GM23338 (cell line): Measurements from ENCODE around the gene USP38. TPM values are rescaled to one million over a fixed set of nuclear protein-coding genes. Genes with fewer than 3 reads are reported as not detected.

ENCODE experiments used
- ATAC-seq: fragments of 200-7000 bp; cut with Tn5 transposase; 3 replicates; pipeline ENCODE4 v1.9.1; 2020
- DNase-seq: peaks from one replicate; pipeline ENCODE4 v3.0.0-alpha.2; 2015; ENCODE audit warnings: low spot score
- H2AFZ ChIP-seq: fragments of 200-600 bp; sonication (generic); 2 replicates; pipeline ENCODE4 v1.8.0; 2016; ENCODE audit warnings: antibody characterized with exemption, mild to moderate bottlenecking, moderate library complexity
- H3F3A ChIP-seq: fragments of 200-600 bp; sonication (generic); replicated peaks from 2 replicates; pipeline ENCODE4 v1.8.0; 2017; ENCODE audit warnings: antibody characterized with exemption, mixed run types, low read depth
- H3K27ac ChIP-seq: fragments of 200-600 bp; sonication (generic); 2 replicates; pipeline ENCODE4 v1.6.1; 2016; ENCODE audit warnings: low read depth
- H3K27me3 ChIP-seq: fragments of 200-600 bp; sonication (generic); 2 replicates; pipeline ENCODE4 v1.8.0; 2016; ENCODE audit warnings: mild to moderate bottlenecking, mixed run types, moderate library complexity; ENCODE audit not compliant: insufficient read depth
- H3K36me3 ChIP-seq: fragments of 200-600 bp; sonication (generic); 2 replicates; pipeline ENCODE4 v1.8.0; 2016; ENCODE audit warnings: mild to moderate bottlenecking; ENCODE audit not compliant: insufficient read depth
- H3K4me1 ChIP-seq: fragments of 200-600 bp; sonication (generic); 2 replicates; pipeline ENCODE4 v1.8.0; 2016; ENCODE audit warnings: mild to moderate bottlenecking, moderate library complexity; ENCODE audit not compliant: insufficient read depth
- H3K4me2 ChIP-seq: fragments of 200-600 bp; sonication (generic); 2 replicates; pipeline ENCODE4 v1.7.1; 2017; ENCODE audit warnings: mixed run types
- H3K4me3 ChIP-seq: fragments of 200-600 bp; sonication (generic); 2 replicates; pipeline ENCODE4 v1.6.1; 2016; ENCODE audit warnings: mixed run types
- H3K79me2 ChIP-seq: fragments of 200-600 bp; sonication (generic); replicated peaks from 2 replicates; pipeline ENCODE4 v1.8.0; 2017; ENCODE audit warnings: mild to moderate bottlenecking; ENCODE audit not compliant: insufficient read depth
- H3K9me2 ChIP-seq: fragments of 200-600 bp; sonication (generic); 2 replicates; pipeline ENCODE4 v1.8.0; 2017; ENCODE audit not compliant: insufficient read depth
- H4K20me1 ChIP-seq: fragments of 200-600 bp; sonication (generic); replicated peaks from 2 replicates; pipeline ENCODE4 v1.8.0; 2017; ENCODE audit warnings: mild to moderate bottlenecking; ENCODE audit not compliant: insufficient read depth
- H3K27ac Mint-ChIP-seq: 2 replicates; pipeline ENCODE4 v1.8.0; 2020; ENCODE audit warnings: inconsistent platforms, mild to moderate bottlenecking, moderate library complexity, mixed read lengths
- H3K27me3 Mint-ChIP-seq: 3 replicates; pipeline ENCODE4 v1.8.0; 2022; ENCODE audit warnings: low read depth, mild to moderate bottlenecking, moderate library complexity, mixed read lengths, inconsistent platforms; ENCODE audit not compliant: insufficient read depth, poor library complexity
- H3K36me3 Mint-ChIP-seq: 3 replicates; pipeline ENCODE4 v1.8.0; 2021; ENCODE audit warnings: low read depth, mild to moderate bottlenecking, inconsistent platforms, moderate library complexity, mixed read lengths
- H3K4me1 Mint-ChIP-seq: 3 replicates; pipeline ENCODE4 v1.8.0; 2020; ENCODE audit warnings: mild to moderate bottlenecking, inconsistent platforms, mixed read lengths
- H3K4me3 Mint-ChIP-seq: 3 replicates; pipeline ENCODE4 v1.8.0; 2021; ENCODE audit warnings: moderate library complexity, mild to moderate bottlenecking, inconsistent platforms, mixed read lengths
- H3K9me3 Mint-ChIP-seq: 3 replicates; pipeline ENCODE4 v1.8.0; 2020; ENCODE audit warnings: moderate library complexity, mild to moderate bottlenecking, inconsistent platforms, mixed read lengths
- CREB1 ChIP-seq: fragments of 250-450 bp; sonication (Bioruptor Pico); IDR thresholded peaks from 2 replicates; pipeline ENCODE4 v1.5.0; 2020; ENCODE audit warnings: low read depth, mild to moderate bottlenecking, moderate library complexity
- CTCF ChIP-seq, 2 experiments: fragments of 200-600 bp in 1 of 2; sonication (generic) in 1 of 2; conservative IDR thresholded peaks; 2 replicates each; pipeline versions ENCODE4 v1.5.1 to v1.6.1; 2016 to 2017; ENCODE audit warnings: antibody characterized with exemption in 2 of 2, low read depth in 2 of 2, mild to moderate bottlenecking in 2 of 2, moderate library complexity in 1 of 2
- EZH2 ChIP-seq: fragments of 200-600 bp; sonication (generic); IDR thresholded peaks from one replicate; pipeline ENCODE4 v1.8.0; 2017; ENCODE audit warnings: antibody characterized with exemption, mild to moderate bottlenecking, low read depth; ENCODE audit not compliant: unreplicated experiment
- EZH2phosphoT487 ChIP-seq: fragments of 200-600 bp; sonication (generic); IDR thresholded peaks from one replicate; pipeline ENCODE4 v1.8.1; 2018; ENCODE audit warnings: antibody characterized with exemption; ENCODE audit not compliant: unreplicated experiment
- JUNB ChIP-seq: IDR thresholded peaks from one replicate; pipeline ENCODE4 v1.6.1; 2016; ENCODE audit warnings: antibody characterized with exemption; ENCODE audit not compliant: unreplicated experiment
- NANOG ChIP-seq: IDR thresholded peaks from 2 replicates; pipeline ENCODE4 v1.6.1; 2016; ENCODE audit warnings: antibody characterized with exemption, borderline replicate concordance
- POLR2AphosphoS5 ChIP-seq: IDR thresholded peaks from 2 replicates; pipeline ENCODE4 v1.6.1; 2016; ENCODE audit warnings: antibody characterized with exemption, low read depth
- STAT1 ChIP-seq: IDR thresholded peaks from one replicate; pipeline ENCODE4 v1.6.1; 2016; ENCODE audit warnings: antibody characterized with exemption; ENCODE audit not compliant: unreplicated experiment
- ZNF114 ChIP-seq: fragments of 250-450 bp; sonication (Bioruptor Pico); IDR thresholded peaks from 2 replicates; pipeline ENCODE4 v1.5.0; 2020; ENCODE audit warnings: mild to moderate bottlenecking, moderate library complexity
- ZNF331 ChIP-seq: fragments of 250-450 bp; sonication (Bioruptor Pico); IDR thresholded peaks from 2 replicates; pipeline ENCODE4 v1.5.0; 2020; ENCODE audit warnings: low read depth, mild to moderate bottlenecking, moderate library complexity
- ZNF462 ChIP-seq: fragments of 250-450 bp; sonication (Bioruptor Pico); IDR thresholded peaks from 2 replicates; pipeline ENCODE4 v1.5.0; 2020; ENCODE audit warnings: mild to moderate bottlenecking, moderate library complexity
- polyA plus RNA-seq: library from polyadenylated mRNA; unstranded; fragments of >200 nt; fragmentation: Nextera tagmentation; extraction: Ambion mirVana; gene quantifications from 2 replicates; pipeline ENCODE4 v1.2.1, GENCODE V29; 2016
- total RNA-seq: library from RNA; depleted of rRNA; stranded (reverse); fragments of >200 nt; shearing (Covaris generic); gene quantifications from 2 replicates; pipeline ENCODE4 v1.2.3, GENCODE V29; 2014
- TF ChIP-seq, protein P1 (sequence below): IDR thresholded peaks from 2 replicates; pipeline ENCODE4 v1.6.1; 2016; ENCODE audit warnings: antibody characterized with exemption
- TF ChIP-seq, protein P2 (sequence below): IDR thresholded peaks from one replicate; pipeline ENCODE4 v1.6.1; 2018; ENCODE audit warnings: antibody characterized with exemption; ENCODE audit not compliant: unreplicated experiment

The USP38 gene
- total and polyA plus RNA-seq, 2 experiments from 2014 or later: 3.7 to 16.5 TPM

GRCh38 chr4:143270256-143270838 lies 85.6 kb downstream of the USP38 start:
- H3K9me3 Mint-ChIP-seq: peaks cover 40% of the 10 kb centered on the region

More at GRCh38 chr4:143270256-143270838, 85.6 kb downstream of the USP38 start:
- Mint-ChIP-seq H3K27me3 (peaks cover 2% of the 10 kb centered on the region), H3K36me3 (peaks cover 34% of the 10 kb centered on the region), H3K27ac (no peak overlapping the region), H3K4me3 (no peak overlapping the region), H3K4me1 (no peaks in the 10 kb centered on the region)
- ATAC-seq (no peak), DNase-seq (no peak)
- Histone ChIP-seq H3K27ac (no peak overlapping the region), H3K36me3 (0 out of 2 replicates have a peak, but pooled peaks cover 7% of the 10 kb centered on the region), H3K4me2 (no peak overlapping the region), H3K79me2 (no peaks in the 10 kb centered on the region), H3K9me2 (no peaks in the 10 kb centered on the region), H3K4me3 (no peak overlapping the region), H3K4me1 (no peaks in the 10 kb centered on the region), H3K27me3 (no peaks in the 10 kb centered on the region), H2AFZ (no peak overlapping the region), H3F3A (no peaks in the 10 kb centered on the region), H4K20me1 (no peaks in the 10 kb centered on the region)
- TF ChIP-seq, protein P1, sequence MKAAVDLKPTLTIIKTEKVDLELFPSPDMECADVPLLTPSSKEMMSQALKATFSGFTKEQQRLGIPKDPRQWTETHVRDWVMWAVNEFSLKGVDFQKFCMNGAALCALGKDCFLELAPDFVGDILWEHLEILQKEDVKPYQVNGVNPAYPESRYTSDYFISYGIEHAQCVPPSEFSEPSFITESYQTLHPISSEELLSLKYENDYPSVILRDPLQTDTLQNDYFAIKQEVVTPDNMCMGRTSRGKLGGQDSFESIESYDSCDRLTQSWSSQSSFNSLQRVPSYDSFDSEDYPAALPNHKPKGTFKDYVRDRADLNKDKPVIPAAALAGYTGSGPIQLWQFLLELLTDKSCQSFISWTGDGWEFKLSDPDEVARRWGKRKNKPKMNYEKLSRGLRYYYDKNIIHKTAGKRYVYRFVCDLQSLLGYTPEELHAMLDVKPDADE: no peak
- TF ChIP-seq STAT1 (no peak), CTCF (conservative IDR thresholded peaks at IDR 0.05; ENCODE audit: low read depth in 2 of 2) (no peak), CREB1 (no peak), JUNB (no peak), NANOG (no peak), EZH2phosphoT487 (no peak), ZNF462 (CRISPR knock-in tag) (no peak), ZNF114 (CRISPR knock-in tag) (no peak), EZH2 (no peak), POLR2AphosphoS5 (no peak), ZNF331 (CRISPR knock-in tag) (no peak)
- TF ChIP-seq, protein P2, sequence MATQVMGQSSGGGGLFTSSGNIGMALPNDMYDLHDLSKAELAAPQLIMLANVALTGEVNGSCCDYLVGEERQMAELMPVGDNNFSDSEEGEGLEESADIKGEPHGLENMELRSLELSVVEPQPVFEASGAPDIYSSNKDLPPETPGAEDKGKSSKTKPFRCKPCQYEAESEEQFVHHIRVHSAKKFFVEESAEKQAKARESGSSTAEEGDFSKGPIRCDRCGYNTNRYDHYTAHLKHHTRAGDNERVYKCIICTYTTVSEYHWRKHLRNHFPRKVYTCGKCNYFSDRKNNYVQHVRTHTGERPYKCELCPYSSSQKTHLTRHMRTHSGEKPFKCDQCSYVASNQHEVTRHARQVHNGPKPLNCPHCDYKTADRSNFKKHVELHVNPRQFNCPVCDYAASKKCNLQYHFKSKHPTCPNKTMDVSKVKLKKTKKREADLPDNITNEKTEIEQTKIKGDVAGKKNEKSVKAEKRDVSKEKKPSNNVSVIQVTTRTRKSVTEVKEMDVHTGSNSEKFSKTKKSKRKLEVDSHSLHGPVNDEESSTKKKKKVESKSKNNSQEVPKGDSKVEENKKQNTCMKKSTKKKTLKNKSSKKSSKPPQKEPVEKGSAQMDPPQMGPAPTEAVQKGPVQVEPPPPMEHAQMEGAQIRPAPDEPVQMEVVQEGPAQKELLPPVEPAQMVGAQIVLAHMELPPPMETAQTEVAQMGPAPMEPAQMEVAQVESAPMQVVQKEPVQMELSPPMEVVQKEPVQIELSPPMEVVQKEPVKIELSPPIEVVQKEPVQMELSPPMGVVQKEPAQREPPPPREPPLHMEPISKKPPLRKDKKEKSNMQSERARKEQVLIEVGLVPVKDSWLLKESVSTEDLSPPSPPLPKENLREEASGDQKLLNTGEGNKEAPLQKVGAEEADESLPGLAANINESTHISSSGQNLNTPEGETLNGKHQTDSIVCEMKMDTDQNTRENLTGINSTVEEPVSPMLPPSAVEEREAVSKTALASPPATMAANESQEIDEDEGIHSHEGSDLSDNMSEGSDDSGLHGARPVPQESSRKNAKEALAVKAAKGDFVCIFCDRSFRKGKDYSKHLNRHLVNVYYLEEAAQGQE: no peak
